WTC11 (cell line): ENCODE data around the gene HAX1. TPM values are rescaled to one million over a fixed set of nuclear protein-coding genes. Genes with fewer than 3 reads are reported as not detected.

ENCODE experiments used
- ATAC-seq: fragments of 200-7000 bp; cut with Tn5 transposase; 2 replicates; pipeline ENCODE4 v1.10.0; 2021; ENCODE audit warnings: mild to moderate bottlenecking, moderate library complexity
- CTCF ChIA-PET: fragments of 300-600 bp; sonication (Branson Sonifier 250); formaldehyde crosslinking; loops from one replicate; lab custom pipeline; 2021; ENCODE audit warnings: antibody characterized with exemption; lab: Charles Lee
- POLR2A ChIA-PET: fragments of 350-600 bp; sonication (Branson Sonifier 250); formaldehyde crosslinking; loops from one replicate; lab custom pipeline; 2021; ENCODE audit warnings: antibody characterized with exemption; lab: Charles Lee
- DNase-seq: peaks from one replicate; pipeline ENCODE4 v3.0.0; 2021; ENCODE audit warnings: low spot score
- H3K27ac Mint-ChIP-seq: 2 replicates; pipeline ENCODE4 v1.8.0; 2021; ENCODE audit warnings: mixed read lengths
- H3K27me3 Mint-ChIP-seq: 2 replicates; pipeline ENCODE4 v1.8.0; 2021; ENCODE audit warnings: low read depth, mild to moderate bottlenecking, moderate library complexity, mixed read lengths
- H3K36me3 Mint-ChIP-seq: 2 replicates; pipeline ENCODE4 v1.8.0; 2021; ENCODE audit warnings: mixed read lengths
- H3K4me1 Mint-ChIP-seq: 2 replicates; pipeline ENCODE4 v1.8.0; 2022; ENCODE audit warnings: mixed read lengths
- H3K4me3 Mint-ChIP-seq: 2 replicates; pipeline ENCODE4 v1.8.0; 2021; ENCODE audit warnings: mild to moderate bottlenecking, moderate library complexity, mixed read lengths
- H3K9me3 Mint-ChIP-seq: 2 replicates; pipeline ENCODE4 v1.8.0; 2021; ENCODE audit warnings: mixed read lengths
- ELF4 ChIP-seq: sonication (generic); formaldehyde crosslinking; IDR thresholded peaks from 2 replicates; pipeline ENCODE4 v1.8.1; 2022; ENCODE audit warnings: low read depth, mild to moderate bottlenecking, moderate library complexity, missing genetic modification reagents
- EMX1 ChIP-seq: fragments of 250-450 bp; sonication (Bioruptor Pico); IDR thresholded peaks from 2 replicates; pipeline ENCODE4 v1.8.0; 2021; ENCODE audit warnings: mild to moderate bottlenecking
- ETV6 ChIP-seq: sonication (generic); formaldehyde crosslinking; IDR thresholded peaks from 2 replicates; pipeline ENCODE4 v1.8.1; 2022; ENCODE audit warnings: mild to moderate bottlenecking, missing genetic modification reagents
- KAT7 ChIP-seq: sonication (generic); formaldehyde crosslinking; IDR thresholded peaks from 2 replicates; pipeline ENCODE4 v1.8.1; 2023; ENCODE audit warnings: missing genetic modification reagents, mild to moderate bottlenecking, borderline replicate concordance
- RELA ChIP-seq: sonication (generic); formaldehyde crosslinking; IDR thresholded peaks from 2 replicates; pipeline ENCODE4 v1.8.1; 2022; ENCODE audit warnings: missing genetic modification reagents, mild to moderate bottlenecking, borderline replicate concordance
- SMAD4 ChIP-seq: sonication (generic); formaldehyde crosslinking; IDR thresholded peaks from 2 replicates; pipeline ENCODE4 v1.8.0; 2022; ENCODE audit warnings: mild to moderate bottlenecking, missing genetic modification reagents
- TEAD4 ChIP-seq: sonication (generic); formaldehyde crosslinking; IDR thresholded peaks from 2 replicates; pipeline ENCODE4 v1.8.0; 2022; ENCODE audit warnings: mild to moderate bottlenecking, missing genetic modification reagents
- ZNF219 ChIP-seq: sonication (generic); formaldehyde crosslinking; IDR thresholded peaks from 2 replicates; pipeline ENCODE4 v1.8.0; 2023; ENCODE audit warnings: missing genetic modification reagents, mild to moderate bottlenecking, borderline replicate concordance
- ZNF423 ChIP-seq: fragments of 250-450 bp; sonication (Bioruptor Pico); IDR thresholded peaks from 2 replicates; pipeline ENCODE4 v2.1.2; 2022; ENCODE audit warnings: mild to moderate bottlenecking, moderate library complexity
- total RNA-seq: library from RNA; stranded (reverse); gene quantifications from 3 replicates; pipeline ENCODE4 v1.2.3, GENCODE V29; 2021
- TF ChIP-seq, protein P1 (sequence below): fragments of 250-450 bp; sonication (Bioruptor Pico); conservative IDR thresholded peaks from 2 replicates; pipeline ENCODE4 v1.9.0; 2021; ENCODE audit warnings: mild to moderate bottlenecking
- TF ChIP-seq, protein P2 (sequence below): sonication (generic); formaldehyde crosslinking; IDR thresholded peaks from 2 replicates; pipeline ENCODE4 v1.8.0; 2023; ENCODE audit warnings: missing genetic modification reagents
- TF ChIP-seq, protein P3 (sequence below): sonication (generic); formaldehyde crosslinking; conservative IDR thresholded peaks from 2 replicates; pipeline ENCODE4 v1.8.1; 2022; ENCODE audit warnings: mild to moderate bottlenecking, missing genetic modification reagents
- TF ChIP-seq, protein P4 (sequence below): sonication (generic); formaldehyde crosslinking; IDR thresholded peaks from 2 replicates; pipeline ENCODE4 v1.8.0; 2023; ENCODE audit warnings: missing genetic modification reagents, mild to moderate bottlenecking, borderline replicate concordance
- TF ChIP-seq, protein P5 (sequence below): sonication (generic); formaldehyde crosslinking; IDR thresholded peaks from 2 replicates; pipeline ENCODE4 v1.8.0; 2023; ENCODE audit warnings: mild to moderate bottlenecking, missing genetic modification reagents

Gene HAX1
- total RNA-seq, 1 experiment from 2014 or later = 69.2 TPM

DNA sequence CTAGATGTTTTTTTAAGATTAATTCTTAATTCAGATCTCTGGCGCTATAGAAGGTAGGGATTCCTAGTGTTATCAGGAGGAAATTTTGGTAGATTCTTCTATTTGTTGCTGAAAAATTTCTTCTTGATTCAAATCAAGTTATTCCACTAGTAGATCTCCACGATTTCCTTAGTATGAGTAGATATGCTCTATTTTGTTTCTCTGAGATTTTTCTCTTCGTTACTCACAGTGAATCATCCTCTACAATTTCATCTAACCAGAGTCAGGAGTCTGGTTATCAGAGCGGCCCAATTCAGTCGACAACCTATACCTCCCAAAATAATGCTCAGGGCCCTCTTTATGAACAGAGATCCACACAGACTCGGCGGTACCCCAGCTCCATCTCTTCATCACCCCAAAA is 18.8 kb upstream of the HAX1 start (continued):
- TF ChIP-seq ETV6 (CRISPR knock-in tag) (no peak), RELA (CRISPR knock-in tag) (no peak), EMX1 (CRISPR knock-in tag) (no peak), TEAD4 (CRISPR knock-in tag) (no peak)
- TF ChIP-seq, protein P1, sequence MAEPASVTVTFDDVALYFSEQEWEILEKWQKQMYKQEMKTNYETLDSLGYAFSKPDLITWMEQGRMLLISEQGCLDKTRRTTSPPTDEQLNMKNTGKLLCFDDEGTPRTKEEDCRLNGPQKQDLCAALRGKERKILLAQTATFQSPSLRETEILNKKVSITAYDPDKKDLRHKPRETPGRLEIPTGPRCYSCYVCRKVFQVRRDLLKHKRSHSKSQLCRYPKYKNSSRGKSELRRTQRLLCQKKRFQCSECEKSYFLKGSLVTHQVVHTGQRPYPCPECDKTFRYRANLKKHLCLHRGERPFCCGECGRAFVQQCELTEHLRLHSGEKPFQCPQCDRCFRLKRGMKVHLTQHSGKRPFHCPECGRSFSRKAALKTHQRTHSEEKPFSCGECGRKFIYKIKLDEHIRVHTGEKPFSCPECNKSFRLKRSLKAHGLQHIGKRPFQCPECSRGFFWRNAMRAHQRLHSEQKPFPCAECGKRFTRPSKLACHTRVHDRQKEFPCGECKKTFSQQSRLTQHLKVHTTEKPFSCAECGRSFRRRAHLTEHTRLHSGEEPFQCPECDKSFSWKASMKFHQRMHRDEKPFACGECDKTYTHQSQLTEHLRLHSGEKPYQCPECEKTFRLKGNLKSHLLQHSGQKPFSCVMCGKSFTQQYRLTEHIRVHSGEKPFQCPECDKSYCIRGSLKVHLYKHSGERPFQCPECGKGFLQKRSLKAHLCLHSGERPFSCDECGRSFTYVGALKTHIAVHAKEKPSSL = no peak
- TF ChIP-seq, protein P2, sequence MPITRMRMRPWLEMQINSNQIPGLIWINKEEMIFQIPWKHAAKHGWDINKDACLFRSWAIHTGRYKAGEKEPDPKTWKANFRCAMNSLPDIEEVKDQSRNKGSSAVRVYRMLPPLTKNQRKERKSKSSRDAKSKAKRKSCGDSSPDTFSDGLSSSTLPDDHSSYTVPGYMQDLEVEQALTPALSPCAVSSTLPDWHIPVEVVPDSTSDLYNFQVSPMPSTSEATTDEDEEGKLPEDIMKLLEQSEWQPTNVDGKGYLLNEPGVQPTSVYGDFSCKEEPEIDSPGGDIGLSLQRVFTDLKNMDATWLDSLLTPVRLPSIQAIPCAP (CRISPR knock-in tag) = no peak
- TF ChIP-seq, protein P3, sequence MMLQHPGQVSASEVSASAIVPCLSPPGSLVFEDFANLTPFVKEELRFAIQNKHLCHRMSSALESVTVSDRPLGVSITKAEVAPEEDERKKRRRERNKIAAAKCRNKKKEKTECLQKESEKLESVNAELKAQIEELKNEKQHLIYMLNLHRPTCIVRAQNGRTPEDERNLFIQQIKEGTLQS (CRISPR knock-in tag) = no peak
- TF ChIP-seq, all 79 proteins: peak for 0

DNA sequence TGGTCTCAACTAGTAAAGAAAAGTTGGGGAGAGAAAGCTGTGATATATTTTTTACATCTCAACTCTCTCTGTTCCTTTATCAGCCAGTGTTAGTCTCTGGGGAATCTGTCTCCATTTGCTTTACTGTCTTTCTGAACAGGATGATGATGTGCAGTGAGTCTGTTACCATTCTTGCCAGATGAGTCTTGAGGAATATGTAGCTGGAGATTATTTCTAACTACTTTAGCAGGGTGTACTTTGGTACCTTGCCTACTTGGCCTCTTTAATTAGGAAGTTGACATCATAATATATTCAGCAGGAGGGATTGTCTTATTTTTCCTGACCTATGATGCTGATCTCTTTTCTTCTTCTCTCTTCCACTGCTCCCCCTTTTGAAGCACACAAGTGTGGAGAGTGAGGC is 15.7 kb upstream of the HAX1 start:
- Mint-ChIP-seq H3K27ac (no peak overlapping the region), H3K9me3 (no peaks in the 10 kb centered on the region), H3K36me3 (peaks cover 86% of the 10 kb centered on the region), H3K27me3 (no peaks in the 10 kb centered on the region), H3K4me1 (no peaks in the 10 kb centered on the region), H3K4me3 (no peak overlapping the region)
- DNase-seq (no peak), ATAC-seq (no peak)
- CTCF ChIA-PET = no interaction called here
- TF ChIP-seq, protein P3 (CRISPR knock-in tag) = no peak
- TF ChIP-seq ZNF423 (CRISPR knock-in tag) (no peak), SMAD4 (CRISPR knock-in tag) (no peak), KAT7 (no peak), ELF4 (CRISPR knock-in tag) (no peak), ZNF219 (CRISPR knock-in tag) (no peak)
- TF ChIP-seq, protein P4, sequence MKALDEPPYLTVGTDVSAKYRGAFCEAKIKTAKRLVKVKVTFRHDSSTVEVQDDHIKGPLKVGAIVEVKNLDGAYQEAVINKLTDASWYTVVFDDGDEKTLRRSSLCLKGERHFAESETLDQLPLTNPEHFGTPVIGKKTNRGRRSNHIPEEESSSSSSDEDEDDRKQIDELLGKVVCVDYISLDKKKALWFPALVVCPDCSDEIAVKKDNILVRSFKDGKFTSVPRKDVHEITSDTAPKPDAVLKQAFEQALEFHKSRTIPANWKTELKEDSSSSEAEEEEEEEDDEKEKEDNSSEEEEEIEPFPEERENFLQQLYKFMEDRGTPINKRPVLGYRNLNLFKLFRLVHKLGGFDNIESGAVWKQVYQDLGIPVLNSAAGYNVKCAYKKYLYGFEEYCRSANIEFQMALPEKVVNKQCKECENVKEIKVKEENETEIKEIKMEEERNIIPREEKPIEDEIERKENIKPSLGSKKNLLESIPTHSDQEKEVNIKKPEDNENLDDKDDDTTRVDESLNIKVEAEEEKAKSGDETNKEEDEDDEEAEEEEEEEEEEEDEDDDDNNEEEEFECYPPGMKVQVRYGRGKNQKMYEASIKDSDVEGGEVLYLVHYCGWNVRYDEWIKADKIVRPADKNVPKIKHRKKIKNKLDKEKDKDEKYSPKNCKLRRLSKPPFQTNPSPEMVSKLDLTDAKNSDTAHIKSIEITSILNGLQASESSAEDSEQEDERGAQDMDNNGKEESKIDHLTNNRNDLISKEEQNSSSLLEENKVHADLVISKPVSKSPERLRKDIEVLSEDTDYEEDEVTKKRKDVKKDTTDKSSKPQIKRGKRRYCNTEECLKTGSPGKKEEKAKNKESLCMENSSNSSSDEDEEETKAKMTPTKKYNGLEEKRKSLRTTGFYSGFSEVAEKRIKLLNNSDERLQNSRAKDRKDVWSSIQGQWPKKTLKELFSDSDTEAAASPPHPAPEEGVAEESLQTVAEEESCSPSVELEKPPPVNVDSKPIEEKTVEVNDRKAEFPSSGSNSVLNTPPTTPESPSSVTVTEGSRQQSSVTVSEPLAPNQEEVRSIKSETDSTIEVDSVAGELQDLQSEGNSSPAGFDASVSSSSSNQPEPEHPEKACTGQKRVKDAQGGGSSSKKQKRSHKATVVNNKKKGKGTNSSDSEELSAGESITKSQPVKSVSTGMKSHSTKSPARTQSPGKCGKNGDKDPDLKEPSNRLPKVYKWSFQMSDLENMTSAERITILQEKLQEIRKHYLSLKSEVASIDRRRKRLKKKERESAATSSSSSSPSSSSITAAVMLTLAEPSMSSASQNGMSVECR (CRISPR knock-in tag) = no peak
- TF ChIP-seq, protein P5, sequence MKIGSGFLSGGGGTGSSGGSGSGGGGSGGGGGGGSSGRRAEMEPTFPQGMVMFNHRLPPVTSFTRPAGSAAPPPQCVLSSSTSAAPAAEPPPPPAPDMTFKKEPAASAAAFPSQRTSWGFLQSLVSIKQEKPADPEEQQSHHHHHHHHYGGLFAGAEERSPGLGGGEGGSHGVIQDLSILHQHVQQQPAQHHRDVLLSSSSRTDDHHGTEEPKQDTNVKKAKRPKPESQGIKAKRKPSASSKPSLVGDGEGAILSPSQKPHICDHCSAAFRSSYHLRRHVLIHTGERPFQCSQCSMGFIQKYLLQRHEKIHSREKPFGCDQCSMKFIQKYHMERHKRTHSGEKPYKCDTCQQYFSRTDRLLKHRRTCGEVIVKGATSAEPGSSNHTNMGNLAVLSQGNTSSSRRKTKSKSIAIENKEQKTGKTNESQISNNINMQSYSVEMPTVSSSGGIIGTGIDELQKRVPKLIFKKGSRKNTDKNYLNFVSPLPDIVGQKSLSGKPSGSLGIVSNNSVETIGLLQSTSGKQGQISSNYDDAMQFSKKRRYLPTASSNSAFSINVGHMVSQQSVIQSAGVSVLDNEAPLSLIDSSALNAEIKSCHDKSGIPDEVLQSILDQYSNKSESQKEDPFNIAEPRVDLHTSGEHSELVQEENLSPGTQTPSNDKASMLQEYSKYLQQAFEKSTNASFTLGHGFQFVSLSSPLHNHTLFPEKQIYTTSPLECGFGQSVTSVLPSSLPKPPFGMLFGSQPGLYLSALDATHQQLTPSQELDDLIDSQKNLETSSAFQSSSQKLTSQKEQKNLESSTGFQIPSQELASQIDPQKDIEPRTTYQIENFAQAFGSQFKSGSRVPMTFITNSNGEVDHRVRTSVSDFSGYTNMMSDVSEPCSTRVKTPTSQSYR (CRISPR knock-in tag) = no peak
- POLR2A ChIA-PET = no interaction called here
